Heart left ventricle (tissue), 16 donors: ENCODE data around the gene SNX2. TPM values are rescaled to one million over a fixed set of nuclear protein-coding genes. Genes with fewer than 3 reads are reported as not detected.
"Not testable (repeated sequence)": the region's sequence is repeated elsewhere in the genome, so short reads cannot be mapped to it uniquely, and the experiment has no call there.

ENCODE experiments used
- ATAC-seq, 4 donors: fragments of 200-7000 bp; cut with Tn5 transposase; one replicate each; pipeline ENCODE4 v1.9.1; 2020 to 2022; ENCODE audit warnings: moderate library complexity in 4 of 4, mild to moderate bottlenecking in 3 of 4, moderate number of reproducible peaks in 1 of 4
- DNase-seq, 5 donors: peaks; one replicate each; pipeline ENCODE4 v3.0.0-alpha.2; 2020
- H3K27ac ChIP-seq, 12 donors: fragments of 200-600 bp; sonication (generic) in 4 of 12; one replicate each; pipeline versions ENCODE4 v1.5.0 to v1.8.0; 2016 to 2022; ENCODE audit warnings: mild to moderate bottlenecking in 2 of 12
- H3K27me3 ChIP-seq, 9 donors: fragments of 200-600 bp; sonication (generic) in 2 of 9; one replicate each; pipeline versions ENCODE4 v1.5.1 to v1.8.0; 2016 to 2022; ENCODE audit warnings: mild to moderate bottlenecking in 3 of 9
- H3K36me3 ChIP-seq, 9 donors: fragments of 200-600 bp; sonication (generic) in 2 of 9; one replicate each; pipeline versions ENCODE4 v1.5.0 to v1.8.0; 2018 to 2022; ENCODE audit warnings: mild to moderate bottlenecking in 2 of 9
- H3K4me1 ChIP-seq, 12 donors: fragments of 200-600 bp; sonication (generic) in 4 of 12; one replicate each; pipeline versions ENCODE4 v1.5.0 to v1.8.0; 2016 to 2022; ENCODE audit warnings: mild to moderate bottlenecking in 3 of 12
- H3K4me3 ChIP-seq, 12 donors: fragments of 200-600 bp; sonication (generic) in 4 of 12; one replicate each; pipeline versions ENCODE4 v1.5.0 to v1.8.0; 2017 to 2022; ENCODE audit warnings: mild to moderate bottlenecking in 9 of 12, moderate library complexity in 4 of 12
- H3K9me3 ChIP-seq, 12 donors: fragments of 200-600 bp; sonication (generic) in 4 of 12; one replicate each; pipeline versions ENCODE4 v1.5.0 to v1.8.0; 2016 to 2022; ENCODE audit warnings: mild to moderate bottlenecking in 1 of 12
- POLR2A ChIP-seq, 2 donors: fragments of 450-650 bp; IDR thresholded peaks; one replicate each; pipeline ENCODE4 v1.6.1; 2017; ENCODE audit warnings: antibody characterized with exemption in 2 of 2, mild to moderate bottlenecking in 2 of 2, moderate library complexity in 2 of 2
- WGBS, 4 donors: extraction: QIAGEN DNeasy Blood & Tissue Kit in 2 of 4; methylation state at CpG; one replicate each; pipeline versions ENCODE4 v1.1.5 to v1.1.7; 2013 to 2018; 5-methylcytosine and 5-hydroxymethylcytosine counted together
- intact Hi-C, 10 donors: fragments of 100-400 bp; cut with DNase I; formaldehyde crosslinking; loops; one replicate each; pipeline versions ENCODE4 v1.11.1 to v1.14.2; 2022
- polyA plus RNA-seq, 2 donors: library from polyadenylated mRNA; stranded (reverse); fragments of 200-250 nt; gene quantifications; one replicate each; pipeline ENCODE4 v1.2.3, GENCODE V29; 2013
- total RNA-seq, 9 donors: library from RNA; depleted of rRNA in 2 of 9; stranded (reverse); fragments of >200 nt in 2 of 9; fragmentation: NEBNext Ultra II Directional in 3 of 9; extraction: Animal tissue kit (Norgen Biotek cat#: 25700) in 3 of 9; gene quantifications; one replicate each; pipeline versions ENCODE4 v1.1.0 to v1.2.4, GENCODE V29; 2016 to 2023
- TF ChIP-seq, protein P1 (sequence below), 12 donors: fragments of 200-600 bp; sonication (generic) in 4 of 12; IDR thresholded peaks; one replicate each; pipeline versions ENCODE4 v1.5.0 to v1.8.0; 2018 to 2022; ENCODE audit warnings: antibody characterized with exemption in 12 of 12, mild to moderate bottlenecking in 5 of 12
- donor health status: ischemic (EF 13 %, LVEDD 7.1; RV severe dilation, severe dysfunction).
- donor health status: healthy with polysubstance abuse.
- donor health status: DM: no; HTN: yes; CAD: no.
- donor health status: DM: no; HTN: no; CAD: no.
- donor health status: ischemic (EF 25% LVEDD 6.9; RV normal size, moderate dysfunction).
- donor health status: ischemic (EF 25% LVEDD 5.7; RV mildly dilated, moderate dysfunction).
- donor health status: healthy.
- donor health status: DM: yes; HTN: yes; CAD: no.
- donor health status: ischemic (EF 35%, LVEDD 5.7; RV mildly dilated, moderate dysfunction).
- donor health status: nonischemic (EF 11% LVEDD 7.7; RV severe dilation, severe dysfunction).
- donor health status: DM: yes; HTN: yes; CAD: no.
- donor health status: PGD.
- donor health status: ischemic (EF 29% LVEDD 5.4; RV normal size, mild dysfunction).
- donor health status: nonischemic (EF 23%, LVEDD 6.1; RV moderate dilation, normal function).

SNX2 gene
- total and polyA plus RNA-seq, 11 donors, result 16.2 to 67.3 (median 33.4) TPM

DNA sequence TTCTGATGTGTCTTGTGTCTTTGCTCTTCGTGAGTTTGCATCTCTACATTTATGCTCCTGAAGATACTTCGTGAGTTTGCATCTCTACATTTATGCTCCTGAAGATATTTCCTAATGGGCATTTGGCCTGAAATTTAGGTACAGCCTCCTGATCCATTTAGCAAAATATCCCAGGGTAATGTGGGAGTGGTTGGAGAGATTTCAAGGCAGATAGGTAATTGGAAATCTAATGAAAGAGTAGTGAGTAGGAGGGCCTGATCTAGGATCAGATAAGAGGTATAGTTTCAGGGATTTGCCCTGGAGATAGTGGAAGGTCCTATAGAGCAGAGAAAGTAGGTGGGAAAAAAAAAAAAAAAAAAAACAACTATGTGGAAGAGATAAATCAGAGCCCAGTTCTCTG, 14.6 kb upstream of the SNX2 start:
- TF ChIP-seq, protein P1, sequence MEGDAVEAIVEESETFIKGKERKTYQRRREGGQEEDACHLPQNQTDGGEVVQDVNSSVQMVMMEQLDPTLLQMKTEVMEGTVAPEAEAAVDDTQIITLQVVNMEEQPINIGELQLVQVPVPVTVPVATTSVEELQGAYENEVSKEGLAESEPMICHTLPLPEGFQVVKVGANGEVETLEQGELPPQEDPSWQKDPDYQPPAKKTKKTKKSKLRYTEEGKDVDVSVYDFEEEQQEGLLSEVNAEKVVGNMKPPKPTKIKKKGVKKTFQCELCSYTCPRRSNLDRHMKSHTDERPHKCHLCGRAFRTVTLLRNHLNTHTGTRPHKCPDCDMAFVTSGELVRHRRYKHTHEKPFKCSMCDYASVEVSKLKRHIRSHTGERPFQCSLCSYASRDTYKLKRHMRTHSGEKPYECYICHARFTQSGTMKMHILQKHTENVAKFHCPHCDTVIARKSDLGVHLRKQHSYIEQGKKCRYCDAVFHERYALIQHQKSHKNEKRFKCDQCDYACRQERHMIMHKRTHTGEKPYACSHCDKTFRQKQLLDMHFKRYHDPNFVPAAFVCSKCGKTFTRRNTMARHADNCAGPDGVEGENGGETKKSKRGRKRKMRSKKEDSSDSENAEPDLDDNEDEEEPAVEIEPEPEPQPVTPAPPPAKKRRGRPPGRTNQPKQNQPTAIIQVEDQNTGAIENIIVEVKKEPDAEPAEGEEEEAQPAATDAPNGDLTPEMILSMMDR (IDR thresholded peaks at IDR 0.05), result no peak
- TF ChIP-seq POLR2A (IDR thresholded peaks at IDR 0.05), result no peak
- DNase-seq (no peak), ATAC-seq (no peak)

GRCh38 chr5:122761115-122761514, 13.8 kb upstream of the SNX2 start:
- 43 to 63% (median 47%) methylated on average over 1 of the region's 1 CpG for WGBS, 4 donors
- peaks cover 0 to 12% (median 0%) of the 10 kb centered on the region in 12 donors for H3K4me1 ChIP-seq
- ATAC-seq (no peak), DNase-seq (no peak)
- H3K4me3 ChIP-seq, result no peak overlapping the region
- H3K9me3 ChIP-seq, result no peaks in the 10 kb centered on the region
- no peaks in the 10 kb centered on the region for H3K27me3 ChIP-seq
- no peak for TF ChIP-seq POLR2A (IDR thresholded peaks at IDR 0.05)
- TF ChIP-seq, protein P1 (IDR thresholded peaks at IDR 0.05), result no peak
- H3K36me3 ChIP-seq, result no peaks in the 10 kb centered on the region
- intact Hi-C loops, result no loop called here
- no peak overlapping the region for H3K27ac ChIP-seq

More for the DNA sequence above, 14.6 kb upstream of the SNX2 start:
- Histone ChIP-seq H3K4me1 (peaks cover 0 to 21% (median 0%) of the 10 kb centered on the region in 12 donors), H3K9me3 (no peaks in the 10 kb centered on the region), H3K4me3 (no peak overlapping the region), H3K27ac (no peak overlapping the region), H3K27me3 (no peaks in the 10 kb centered on the region), H3K36me3 (no peaks in the 10 kb centered on the region)
- intact Hi-C loops, result no loop called here
- 91 to 97% (median 93%) methylated on average over 2 of the region's 2 CpGs for WGBS, 4 donors

GRCh38 chr5:122761896-122762295, 13.0 kb upstream of the SNX2 start:
- intact Hi-C loops, H3K27me3 ChIP-seq, H3K4me1 ChIP-seq, H3K4me3 ChIP-seq, H3K9me3 ChIP-seq, H3K27ac ChIP-seq, H3K36me3 ChIP-seq, ATAC-seq, DNase-seq: not testable (repeated sequence)
- 93 to 97% (median 96%) methylated on average over 5 of the region's 5 CpGs for WGBS, 4 donors

- no peak overlapping the region for H3K27ac ChIP-seq
- H3K36me3 ChIP-seq, result no peaks in the 10 kb centered on the region
- no peaks in the 10 kb centered on the region for H3K9me3 ChIP-seq
- no peak for TF ChIP-seq POLR2A (IDR thresholded peaks at IDR 0.05)
- TF ChIP-seq, protein P1 (IDR thresholded peaks at IDR 0.05), result no peak
- ATAC-seq (no peak), DNase-seq (no peak)
- H3K4me3 ChIP-seq, result no peak overlapping the region
- intact Hi-C loops, result no loop called here
- H3K27me3 ChIP-seq, result no peaks in the 10 kb centered on the region
- peaks cover 0 to 10% (median 0%) of the 10 kb centered on the region in 12 donors for H3K4me1 ChIP-seq
Measured at GRCh38 chr5:122766130-122766529, 8.8 kb upstream of the SNX2 start.

GRCh38 chr5:122770477-122770876, 4.4 kb upstream of the SNX2 start:
- H3K4me1 ChIP-seq, result peaks cover 0 to 20% (median 0%) of the 10 kb centered on the region in 12 donors
- H3K36me3 ChIP-seq, result no peaks in the 10 kb centered on the region
- no peak overlapping the region for H3K27ac ChIP-seq
- ATAC-seq (no peak), DNase-seq (no peak)
- 41 to 72% (median 60%) methylated on average over 3 of the region's 3 CpGs for WGBS, 4 donors
- intact Hi-C loops, result loop anchor here in 4 of 10 donors (5.0 to 10.0 kb wide), 3 partner anchors 74 to 264 kb away; partner anchors contain the start of genes SNX24 (in 3 of the 4) and PPIC (in 1 of the 4)
- no peak for TF ChIP-seq POLR2A (IDR thresholded peaks at IDR 0.05)
- TF ChIP-seq, protein P1 (IDR thresholded peaks at IDR 0.05), result no peak
- H3K27me3 ChIP-seq, result no peaks in the 10 kb centered on the region
- H3K9me3 ChIP-seq, result no peaks in the 10 kb centered on the region
- H3K4me3 ChIP-seq, result no peak overlapping the region
